ENCODE measurements around the gene HTT. TPM values are rescaled to one million over a fixed set of nuclear protein-coding genes. Genes with fewer than 3 reads are reported as not detected.

The HTT gene
- total and polyA plus RNA-seq, 9 of the 15 experiments (the other 6 are each of a cell fraction or from before 2014, with no cell fraction given), result 0.66 to 31.6 (median 14.7) TPM

GRCh38 chr4:3042226-3042625 lies 32.3 kb upstream of the HTT start (continued):
- TF ChIP-seq GABPA (tag; conservative IDR thresholded peaks at IDR 0.05; ENCODE audit: low read depth) (no peak), STAT5B (CRISPR knock-in tag; IDR thresholded peaks at IDR 0.05) (no peak), POLR3A (IDR thresholded peaks at IDR 0.05; ENCODE audit: borderline replicate concordance, extremely low read depth, insufficient read depth, insufficient read length) (no peak), HNRNPH1 (optimal IDR thresholded peaks at IDR 0.05; ENCODE audit: low read depth, low read length) (no peak), ZNF253 (CRISPR knock-in tag; conservative IDR thresholded peaks at IDR 0.05) (no peak), SMARCA5 (IDR thresholded peaks at IDR 0.05) (no peak), ZNF316 (IDR thresholded peaks at IDR 0.05) (no peak)
- TF ChIP-seq, protein P1, sequence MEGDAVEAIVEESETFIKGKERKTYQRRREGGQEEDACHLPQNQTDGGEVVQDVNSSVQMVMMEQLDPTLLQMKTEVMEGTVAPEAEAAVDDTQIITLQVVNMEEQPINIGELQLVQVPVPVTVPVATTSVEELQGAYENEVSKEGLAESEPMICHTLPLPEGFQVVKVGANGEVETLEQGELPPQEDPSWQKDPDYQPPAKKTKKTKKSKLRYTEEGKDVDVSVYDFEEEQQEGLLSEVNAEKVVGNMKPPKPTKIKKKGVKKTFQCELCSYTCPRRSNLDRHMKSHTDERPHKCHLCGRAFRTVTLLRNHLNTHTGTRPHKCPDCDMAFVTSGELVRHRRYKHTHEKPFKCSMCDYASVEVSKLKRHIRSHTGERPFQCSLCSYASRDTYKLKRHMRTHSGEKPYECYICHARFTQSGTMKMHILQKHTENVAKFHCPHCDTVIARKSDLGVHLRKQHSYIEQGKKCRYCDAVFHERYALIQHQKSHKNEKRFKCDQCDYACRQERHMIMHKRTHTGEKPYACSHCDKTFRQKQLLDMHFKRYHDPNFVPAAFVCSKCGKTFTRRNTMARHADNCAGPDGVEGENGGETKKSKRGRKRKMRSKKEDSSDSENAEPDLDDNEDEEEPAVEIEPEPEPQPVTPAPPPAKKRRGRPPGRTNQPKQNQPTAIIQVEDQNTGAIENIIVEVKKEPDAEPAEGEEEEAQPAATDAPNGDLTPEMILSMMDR (IDR thresholded peaks at IDR 0.05 in 2 of 3, conservative IDR thresholded peaks at IDR 0.05 in 1 of 3; ENCODE audit: insufficient read depth in 2 of 3, low read depth in 1 of 3, low read length in 3 of 3), result no peak

DNA sequence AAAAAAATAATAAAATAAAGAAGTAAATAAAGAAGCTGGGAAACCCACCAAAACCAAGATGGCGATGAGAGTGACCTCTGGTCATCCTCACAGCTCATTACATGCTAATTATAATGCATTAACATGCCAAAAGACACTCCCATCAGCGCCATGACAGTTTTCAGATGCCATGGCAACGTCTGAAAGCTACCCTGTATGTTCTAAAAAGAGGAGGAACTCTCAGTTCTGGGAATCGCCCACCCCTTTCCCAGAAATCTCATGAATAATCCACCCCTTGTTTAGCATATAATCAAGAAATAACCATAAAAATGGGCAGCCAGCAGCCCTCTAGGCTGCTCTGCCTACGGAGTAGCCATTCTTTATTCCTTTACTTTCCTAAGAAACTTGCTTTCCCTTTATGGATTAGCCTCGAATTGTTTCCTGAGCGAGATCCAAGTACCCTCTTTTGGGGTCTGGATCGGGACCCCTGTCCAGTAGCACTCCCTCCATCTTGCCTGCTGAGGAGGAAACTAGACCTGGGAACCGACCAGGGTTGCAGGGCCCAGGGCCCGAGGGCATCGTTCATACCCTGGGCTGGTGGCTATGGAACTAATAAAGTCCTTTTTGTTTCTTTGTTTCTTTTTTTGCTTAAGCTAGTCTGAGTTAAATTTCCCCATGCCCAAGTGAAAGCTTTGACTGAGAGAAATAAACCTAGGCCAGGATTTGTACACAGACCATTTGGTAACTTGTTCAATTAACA lies 31.0 kb upstream of the HTT start:
- 8% methylated on average over 11 of the region's 11 CpGs for WGBS (ENCODE audit: insufficient coverage, low coverage, missing lambda C conversion rate)
- Histone ChIP-seq H3K79me2 (ENCODE audit: control insufficient read depth, insufficient read depth, low read length) (no peaks in the 10 kb centered on the region), H3K9me3 (replicated peaks; ENCODE audit: control insufficient read depth, insufficient read depth, low read depth, low read length) (peaks cover 2% of the 10 kb centered on the region; the same call in 1 of the 2 replicates), H3K4me2 (ENCODE audit: insufficient read depth, low read length) (no peak overlapping the region), H4K20me1 (replicated peaks; ENCODE audit: control insufficient read depth, insufficient read depth, low read length) (no peaks in the 10 kb centered on the region), H3K4me3 (no peak overlapping the region), H3K9me1 (ENCODE audit: control insufficient read depth, insufficient read depth, low read length) (no peaks in the 10 kb centered on the region), H2AFZ (ENCODE audit: low read depth, low read length) (no peak overlapping the region), H3K4me1 (replicated peaks in 1 of 2; ENCODE audit: control insufficient read depth in 2 of 2, insufficient read depth in 2 of 2, low read length in 2 of 2) (peaks cover 0 to 18% of the 10 kb centered on the region in 2 experiments), H3K9ac (ENCODE audit: insufficient read depth in 1 of 2, low read depth in 2 of 2, low read length in 2 of 2) (no peak overlapping the region), H3K27ac (ENCODE audit: extremely low read depth, low read depth, low read length) (no peak overlapping the region), H3K36me3 (ENCODE audit: control insufficient read depth, insufficient read depth, low read length) (no peaks in the 10 kb centered on the region), H3K27me3 (ENCODE audit: control insufficient read depth in 2 of 2, insufficient read depth in 2 of 2, low read length in 2 of 2) (peaks cover 29 to 40% of the 10 kb centered on the region in 2 experiments)
- BruUV-seq (replicated peaks), result no TSS peak
- no peak for FAIRE-seq
- no peak for ATAC-seq
- ChIA-PET POLR2A (interaction anchor here (1.1 to 1.2 kb wide), 2 partner anchors 10 to 11 kb away, joined by 3 to 4 read pairs; no protein-coding TSS in a partner anchor), CTCF (ENCODE audit: low intra/inter-chr PET ratio) (no interaction called here)
- intact Hi-C loops (cut with micrococcal nuclease) (loop anchor here (10.0 kb wide), 1 partner anchor 91 kb away; no protein-coding TSS in a partner anchor), in situ Hi-C loops (cut with MboI) (no loop called here)
- DNase-seq (ENCODE audit: extremely low read depth in 1 of 4, low spot score in 3 of 4), result no peak
- no peak for TF ChIP-seq SRF (CRISPR knock-in tag; IDR thresholded peaks at IDR 0.05)
- TF ChIP-seq YY1 (IDR thresholded peaks at IDR 0.05; ENCODE audit: borderline replicate concordance in 1 of 3, control insufficient read depth in 1 of 3, extremely low read depth in 1 of 3, insufficient read depth in 3 of 3, insufficient read length in 1 of 3, insufficient replicate concordance in 2 of 3, low read depth in 1 of 3, low read length in 2 of 3), result peak in 1 of 3 experiments; percentile 43
- no peak for TF ChIP-seq EZH2 (IDR thresholded peaks at IDR 0.05; ENCODE audit: borderline replicate concordance, low read depth, low read length)
- TF ChIP-seq TAF7 (tag; IDR thresholded peaks at IDR 0.05), result no peak
- no peak for TF ChIP-seq SP2 (IDR thresholded peaks at IDR 0.05; ENCODE audit: extremely low read depth, low read depth, low read length, poor library complexity, severe bottlenecking)
- no peak for TF ChIP-seq RFX5 (IDR thresholded peaks at IDR 0.05; ENCODE audit: low read depth, low read length)
- no peak for TF ChIP-seq E2F3 (CRISPR knock-in tag; IDR thresholded peaks at IDR 0.05)
- TF ChIP-seq KDM5B (IDR thresholded peaks at IDR 0.05; ENCODE audit: insufficient replicate concordance, low read depth, low read length), result no peak
- no peak for TF ChIP-seq NCOA4 (IDR thresholded peaks at IDR 0.05; ENCODE audit: partially characterized antibody)
- TF ChIP-seq RFX1 (IDR thresholded peaks at IDR 0.05), result peak; percentile 75
- no peak for TF ChIP-seq ETV5 (CRISPR knock-in tag; IDR thresholded peaks at IDR 0.05; ENCODE audit: low read depth)
- TF ChIP-seq ZNF76 (CRISPR knock-in tag; IDR thresholded peaks at IDR 0.05; ENCODE audit: borderline replicate concordance), result no peak
